Adipocyte (in vitro differentiated cells): ENCODE data around the gene CWH43.
A peak's percentile ranks its signal among the peaks of the same experiment; 100 is the strongest.
"Not testable (repeated sequence)": the region's sequence is repeated elsewhere in the genome, so short reads cannot be mapped to it uniquely, and the experiment has no call there.

Experiments used
- DNase-seq: peaks from one replicate; pipeline ENCODE4 v3.0.0-alpha.2; 2015; ENCODE audit warnings: low read depth
- H3K27me3 ChIP-seq: replicated peaks from 2 replicates; pipeline ENCODE4 v1.7.0; 2013; ENCODE audit warnings: mild to moderate bottlenecking, low read length, moderate library complexity; ENCODE audit not compliant: control insufficient read depth, insufficient read depth
- H3K36me3 ChIP-seq: 2 replicates; pipeline ENCODE4 v1.7.0; 2013; ENCODE audit warnings: low read length, mild to moderate bottlenecking, moderate library complexity; ENCODE audit not compliant: control insufficient read depth, insufficient read depth, severe bottlenecking
- H3K4me1 ChIP-seq: 2 replicates; pipeline ENCODE4 v1.7.0; 2013; ENCODE audit warnings: mild to moderate bottlenecking, low read length, moderate library complexity; ENCODE audit not compliant: control insufficient read depth, insufficient read depth
- H3K4me3 ChIP-seq: 2 replicates; pipeline ENCODE4 v1.7.0; 2013; ENCODE audit warnings: mild to moderate bottlenecking, low read length, moderate library complexity
- H3K9ac ChIP-seq: 2 replicates; pipeline ENCODE4 v1.7.0; 2013; ENCODE audit warnings: mild to moderate bottlenecking, low read length, moderate library complexity
- H3K9me3 ChIP-seq: 2 replicates; pipeline ENCODE4 v1.7.0; 2013; ENCODE audit warnings: mild to moderate bottlenecking, low read length, moderate library complexity; ENCODE audit not compliant: control insufficient read depth

Gene CWH43

GRCh38 chr4:49018718-49019295, 32.7 kb downstream of the CWH43 start:
- no peaks in the 10 kb centered on the region for H3K4me1 ChIP-seq
- no peak for DNase-seq
- H3K9me3 ChIP-seq = peaks cover 13% of the 10 kb centered on the region
- H3K36me3 ChIP-seq = no peaks in the 10 kb centered on the region
- no peak overlapping the region for H3K4me3 ChIP-seq
- no peaks in the 10 kb centered on the region for H3K27me3 ChIP-seq
- H3K9ac ChIP-seq = no peak overlapping the region

- H3K4me3 ChIP-seq = no peak overlapping the region
- DNase-seq = peak; percentile 7
- no peak overlapping the region for H3K9ac ChIP-seq
- no peaks in the 10 kb centered on the region for H3K4me1 ChIP-seq
- H3K9me3 ChIP-seq = no peaks in the 10 kb centered on the region
- no peaks in the 10 kb centered on the region for H3K36me3 ChIP-seq
- peaks cover 29% of the 10 kb centered on the region for H3K27me3 ChIP-seq
Observed at GRCh38 chr4:49032440-49033161, 46.5 kb downstream of the CWH43 start.

DNA sequence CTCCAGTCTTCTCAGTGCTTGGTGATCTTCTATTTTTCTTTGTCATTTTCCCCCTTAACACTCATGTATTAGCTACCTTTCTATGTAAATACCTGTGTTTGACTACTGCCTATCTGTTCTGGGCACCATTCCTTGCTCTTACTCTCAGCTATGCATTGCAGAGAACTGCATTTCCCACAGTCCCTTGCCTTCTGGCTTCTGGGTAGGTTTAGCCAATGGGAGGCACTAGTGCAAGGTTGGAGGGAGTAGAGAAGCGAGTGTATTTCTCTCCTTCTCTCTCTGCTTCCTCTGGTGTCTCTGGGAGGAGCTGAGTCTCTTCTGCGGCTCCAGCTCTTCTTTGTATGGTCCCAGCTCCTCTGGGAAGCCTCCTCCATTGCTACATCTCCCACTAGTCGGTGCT, 50.5 kb downstream of the CWH43 start:
- Histone ChIP-seq H3K9ac (no peak overlapping the region), H3K4me1 (no peaks in the 10 kb centered on the region), H3K4me3 (no peak overlapping the region), H3K9me3 (no peaks in the 10 kb centered on the region), H3K36me3 (no peaks in the 10 kb centered on the region), H3K27me3 (peaks cover 23% of the 10 kb centered on the region)
- no peak for DNase-seq

GRCh38 chr4:49044270-49044669, 58.2 kb downstream of the CWH43 start:
- no peak for DNase-seq
- Histone ChIP-seq H3K27me3 (no peaks in the 10 kb centered on the region), H3K36me3 (no peaks in the 10 kb centered on the region), H3K4me1 (no peaks in the 10 kb centered on the region), H3K4me3 (no peak overlapping the region), H3K9ac (no peak overlapping the region), H3K9me3 (no peaks in the 10 kb centered on the region)

DNA sequence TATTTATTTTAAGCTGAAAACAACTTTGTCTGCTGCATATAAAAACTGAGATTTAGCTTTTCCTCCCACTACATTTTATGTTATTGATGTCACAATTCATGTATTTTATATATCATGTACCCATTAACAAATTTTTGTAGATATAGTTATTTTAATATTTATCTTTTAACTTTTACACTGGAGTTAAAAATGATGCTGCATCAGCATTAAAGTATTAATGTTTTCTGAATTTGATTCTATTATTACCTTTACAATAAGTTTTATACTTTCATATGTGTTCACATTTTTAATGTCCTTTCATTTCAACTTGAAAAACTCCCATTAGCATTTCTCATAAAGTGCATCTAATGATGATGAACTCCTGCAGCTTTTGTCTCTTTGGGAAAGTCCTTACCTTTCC, 72.2 kb downstream of the CWH43 start:
- H3K4me3 ChIP-seq = no peak overlapping the region
- H3K27me3 ChIP-seq = no peaks in the 10 kb centered on the region
- peaks cover 23% of the 10 kb centered on the region for H3K9me3 ChIP-seq
- no peak for DNase-seq
- no peaks in the 10 kb centered on the region for H3K36me3 ChIP-seq
- H3K9ac ChIP-seq = no peak overlapping the region
- H3K4me1 ChIP-seq = no peaks in the 10 kb centered on the region

DNA sequence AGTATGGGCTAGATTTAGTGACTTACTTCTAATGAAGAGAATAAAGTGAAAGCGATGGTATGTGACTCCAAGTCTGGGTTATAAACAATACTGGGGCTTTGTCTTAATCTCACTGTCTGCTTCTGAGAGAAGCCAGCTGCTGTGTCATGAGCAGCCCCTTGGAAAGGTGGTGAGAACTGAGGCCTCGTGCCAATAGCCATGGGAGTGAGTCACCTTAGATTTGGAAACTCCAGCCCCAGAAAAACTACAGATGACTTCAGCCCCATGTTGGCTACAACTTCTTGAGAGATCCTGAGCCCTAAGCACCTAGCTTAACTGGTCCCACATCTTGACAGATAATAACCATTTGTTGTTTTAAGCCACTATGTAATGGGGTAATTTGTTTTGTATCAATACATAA, 77.6 kb downstream of the CWH43 start:
- no peaks in the 10 kb centered on the region for H3K36me3 ChIP-seq
- no peak overlapping the region for H3K9ac ChIP-seq
- peaks cover 4% of the 10 kb centered on the region for H3K9me3 ChIP-seq
- no peak for DNase-seq
- H3K27me3 ChIP-seq = no peaks in the 10 kb centered on the region
- H3K4me3 ChIP-seq = no peak overlapping the region
- H3K4me1 ChIP-seq = no peaks in the 10 kb centered on the region

- not testable (repeated sequence) for H3K36me3 ChIP-seq, H3K9me3 ChIP-seq, H3K9ac ChIP-seq, H3K27me3 ChIP-seq, DNase-seq, H3K4me3 ChIP-seq, H3K4me1 ChIP-seq
Observed at GRCh38 chr4:49072196-49072595, 86.1 kb downstream of the CWH43 start.

- H3K36me3 ChIP-seq, H3K9ac ChIP-seq, DNase-seq, H3K4me1 ChIP-seq, H3K27me3 ChIP-seq, H3K4me3 ChIP-seq: not testable (repeated sequence)
- H3K9me3 ChIP-seq = peaks cover 25% of the 10 kb centered on the region
Observed at GRCh38 chr4:49091883-49092282, 105.8 kb downstream of the CWH43 start.

DNA sequence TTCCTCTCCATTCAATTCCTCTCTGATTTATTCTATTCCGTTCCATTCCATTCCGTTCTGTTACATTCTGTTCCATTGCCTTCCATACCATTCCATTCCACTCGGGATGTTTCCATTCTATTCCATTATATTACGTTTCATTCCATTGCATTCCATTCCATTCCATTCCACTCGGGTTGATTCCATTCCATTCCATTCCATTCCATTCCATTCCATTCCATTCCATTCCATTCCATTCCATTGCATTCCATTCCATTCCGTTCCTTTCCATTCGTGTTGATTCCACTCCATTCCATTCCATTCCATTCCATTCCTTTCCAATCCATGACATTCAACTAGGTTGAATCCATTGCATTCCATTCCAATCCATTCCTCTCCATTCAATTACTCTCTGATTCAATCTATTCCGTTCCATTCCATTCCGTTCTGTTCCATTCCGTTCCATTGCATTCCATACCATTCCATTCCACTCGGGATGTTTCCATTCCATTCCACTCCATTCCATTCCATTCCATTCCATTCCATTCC, 106.6 kb downstream of the CWH43 start:
- not testable (repeated sequence) for H3K36me3 ChIP-seq, H3K9ac ChIP-seq, DNase-seq, H3K4me1 ChIP-seq, H3K27me3 ChIP-seq, H3K4me3 ChIP-seq
- H3K9me3 ChIP-seq = peaks cover 25% of the 10 kb centered on the region

GRCh38 chr4:49096215-49096614, 110.1 kb downstream of the CWH43 start:
- not testable (repeated sequence) for H3K4me3 ChIP-seq, H3K27me3 ChIP-seq, H3K36me3 ChIP-seq, H3K9ac ChIP-seq, H3K4me1 ChIP-seq, DNase-seq
- H3K9me3 ChIP-seq = peaks cover 23% of the 10 kb centered on the region

- not testable (repeated sequence) for H3K4me3 ChIP-seq, H3K4me1 ChIP-seq, H3K9ac ChIP-seq, H3K27me3 ChIP-seq, DNase-seq, H3K36me3 ChIP-seq
- H3K9me3 ChIP-seq = peaks cover 19% of the 10 kb centered on the region
Observed at GRCh38 chr4:49096627-49097026, 110.6 kb downstream of the CWH43 start.
